Measurements from ENCODE around the gene KRT15.
A peak's percentile ranks its signal among the peaks of the same experiment; 100 is the strongest.

KRT15 gene

DNA sequence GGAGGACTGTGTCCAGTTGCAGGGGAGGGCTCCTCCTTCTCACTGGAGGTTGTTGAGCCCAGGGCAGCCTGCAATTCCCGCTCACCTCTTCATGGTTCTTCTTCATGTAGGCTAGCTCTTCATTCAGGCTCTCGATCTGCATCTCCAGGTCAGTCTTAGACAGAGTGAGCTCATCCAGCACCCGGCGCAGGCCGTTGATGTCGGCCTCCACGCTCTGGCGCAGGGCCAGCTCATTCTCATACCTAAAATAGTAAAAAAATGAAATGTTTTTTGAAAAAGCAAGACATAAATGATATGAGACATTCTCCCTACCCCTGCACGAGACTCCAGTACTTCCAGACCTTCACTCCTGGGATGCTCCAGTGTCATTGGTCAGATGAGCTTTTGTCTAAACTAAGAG lies 15.5 kb downstream of the KRT15 start:
- DNase-seq: no peak

DNA sequence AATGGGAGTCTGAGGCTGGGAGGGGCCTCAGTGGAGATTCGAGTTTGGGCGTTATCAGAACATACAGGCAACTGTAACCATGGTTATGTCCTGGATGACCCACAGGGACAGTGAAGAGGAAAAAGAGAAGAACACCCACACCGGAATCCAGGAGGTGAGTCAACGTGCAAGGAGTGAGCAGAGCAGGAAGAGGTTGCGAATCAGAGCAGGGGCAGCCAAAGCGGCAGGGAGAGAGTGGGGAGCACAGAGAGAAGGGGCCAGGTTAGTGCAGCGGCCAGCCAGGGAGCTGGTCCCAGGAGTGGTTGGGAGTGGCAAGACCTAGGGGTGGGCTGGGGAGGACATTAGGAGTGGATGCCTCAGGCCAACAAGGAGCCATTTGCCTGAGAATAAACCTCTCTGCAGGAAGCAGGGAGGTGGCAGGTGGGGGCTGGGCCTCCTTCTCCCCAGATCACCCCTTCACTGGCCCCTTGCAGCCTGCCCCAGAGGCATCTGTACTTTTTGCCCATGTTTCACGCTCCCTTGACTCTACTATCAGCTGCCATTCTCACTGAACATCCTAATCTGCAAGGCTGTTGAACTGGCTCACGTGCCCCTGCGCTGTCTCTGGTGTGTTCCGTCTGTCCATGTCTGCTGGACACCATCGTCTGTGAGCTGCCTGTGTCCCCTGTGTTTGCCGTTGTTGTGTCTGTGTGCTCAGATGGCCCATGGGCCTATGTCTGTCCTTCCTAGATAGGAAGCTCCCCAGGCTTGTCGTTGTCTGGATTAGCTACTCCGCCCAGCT lies 18.4 kb downstream of the KRT15 start:
- no peak for DNase-seq

DNA sequence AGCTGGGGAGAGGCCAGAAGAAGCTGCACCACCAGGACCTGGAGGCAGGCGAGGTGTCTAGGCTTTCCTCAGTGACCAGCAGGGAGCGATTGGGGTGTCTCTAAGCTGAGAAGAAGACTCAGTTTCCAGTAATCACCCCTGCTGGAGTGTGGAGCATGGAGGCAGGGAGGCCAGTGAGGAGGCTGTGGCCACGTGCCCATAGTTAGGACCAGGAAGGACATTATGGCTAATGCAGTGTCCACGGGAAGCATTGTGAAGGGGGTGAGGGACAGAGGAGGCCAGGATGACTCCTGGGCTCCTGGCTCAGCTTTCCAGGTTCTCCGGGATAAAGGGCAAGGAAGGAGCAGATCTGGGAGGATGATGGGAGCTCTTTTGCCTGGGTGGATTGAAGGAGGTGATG lies 19.0 kb downstream of the KRT15 start:
- DNase-seq: no peak

DNA sequence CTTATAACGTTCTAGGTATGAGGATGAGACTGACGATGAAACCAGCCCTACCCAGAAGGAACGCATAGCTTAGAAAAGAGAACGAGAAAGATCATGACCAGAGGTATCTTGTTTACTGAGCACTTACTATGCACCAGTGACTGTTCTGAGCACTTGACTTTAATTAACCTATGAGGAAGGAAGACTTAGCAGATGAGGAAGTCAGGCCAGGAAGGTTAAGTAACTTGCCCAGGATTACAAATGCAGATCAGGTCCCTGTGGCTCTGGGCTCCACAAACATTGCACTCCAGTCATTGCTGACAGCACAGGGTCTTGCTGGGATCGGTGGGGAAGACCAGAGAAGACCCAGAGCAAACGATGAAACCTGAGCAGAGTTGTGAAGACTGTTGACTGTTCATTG lies 20.4 kb downstream of the KRT15 start:
- DNase-seq: no peak

DNA sequence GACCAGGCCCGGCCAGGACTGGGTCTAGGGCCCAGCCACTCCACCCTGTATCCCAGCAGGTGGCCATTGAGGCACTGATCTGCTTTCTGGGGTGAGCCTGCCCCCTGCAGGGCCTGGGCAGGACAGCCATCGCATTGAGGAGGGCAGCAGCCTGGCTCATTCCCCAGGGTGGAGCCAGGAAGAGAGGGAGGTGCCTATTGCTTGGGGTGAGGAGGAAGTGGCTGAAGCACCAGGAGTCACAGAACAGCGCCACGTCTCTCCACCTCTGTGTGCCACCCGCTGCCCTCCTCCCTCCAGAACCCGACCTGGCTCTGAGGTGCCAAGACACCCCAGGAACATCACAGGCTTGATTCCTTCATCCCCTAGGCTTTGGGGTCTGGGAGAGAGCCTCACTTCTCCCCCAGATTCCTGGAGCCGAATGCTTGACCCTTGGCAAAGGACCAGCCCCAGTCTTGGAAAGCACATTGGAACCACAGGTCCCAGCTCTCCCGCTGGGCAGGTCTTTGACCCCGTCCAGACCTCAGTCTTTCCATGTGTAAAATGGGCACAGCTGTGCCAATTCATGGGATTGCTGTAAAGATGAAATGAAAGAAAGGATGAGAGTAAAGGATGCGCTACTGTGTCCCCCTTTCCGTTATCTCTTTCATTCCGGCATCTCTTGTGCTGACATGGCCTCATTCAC lies 21.7 kb downstream of the KRT15 start:
- peak in 1 of 2 experiments; percentile 13 for DNase-seq

DNA sequence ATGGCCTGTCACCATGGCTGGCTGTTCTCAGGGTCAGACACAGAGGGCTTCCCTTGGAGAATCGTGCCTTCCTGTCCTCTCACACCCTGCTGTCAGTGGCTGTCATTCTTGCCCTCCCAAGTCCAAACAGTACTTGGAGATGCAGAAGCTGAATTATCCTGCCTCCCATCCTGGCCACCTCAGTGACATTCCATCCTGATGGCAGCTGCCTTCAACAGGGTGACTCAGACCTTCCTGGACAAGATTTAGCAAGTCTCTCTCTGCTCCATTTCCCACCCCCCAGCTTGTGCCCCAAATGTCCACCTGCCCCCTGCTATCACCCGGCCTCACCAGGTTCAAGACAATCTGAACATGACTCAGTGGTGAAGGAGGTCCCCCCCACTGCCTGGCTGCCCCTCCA lies 24.2 kb downstream of the KRT15 start:
- no peak for DNase-seq

DNA sequence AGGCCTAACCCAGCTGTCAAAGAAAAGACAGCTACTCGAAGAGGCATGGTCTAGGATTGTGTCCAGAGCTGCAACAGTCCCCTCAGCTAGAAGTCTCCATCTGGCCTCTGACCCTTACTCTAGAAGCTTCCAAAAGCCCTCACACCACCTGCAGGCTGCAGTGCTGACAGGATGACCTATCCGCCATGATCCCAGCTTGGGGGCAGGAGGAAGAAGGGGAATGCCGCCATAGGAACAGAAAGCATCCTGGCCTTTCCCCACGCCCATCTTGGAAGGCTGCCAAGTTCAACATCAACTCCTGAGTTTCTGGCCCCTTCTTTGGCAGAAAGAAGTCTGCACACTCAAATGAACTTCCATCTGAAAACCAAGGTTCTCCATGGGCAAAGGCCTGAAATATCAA lies 25.9 kb downstream of the KRT15 start:
- no peak for DNase-seq

DNA sequence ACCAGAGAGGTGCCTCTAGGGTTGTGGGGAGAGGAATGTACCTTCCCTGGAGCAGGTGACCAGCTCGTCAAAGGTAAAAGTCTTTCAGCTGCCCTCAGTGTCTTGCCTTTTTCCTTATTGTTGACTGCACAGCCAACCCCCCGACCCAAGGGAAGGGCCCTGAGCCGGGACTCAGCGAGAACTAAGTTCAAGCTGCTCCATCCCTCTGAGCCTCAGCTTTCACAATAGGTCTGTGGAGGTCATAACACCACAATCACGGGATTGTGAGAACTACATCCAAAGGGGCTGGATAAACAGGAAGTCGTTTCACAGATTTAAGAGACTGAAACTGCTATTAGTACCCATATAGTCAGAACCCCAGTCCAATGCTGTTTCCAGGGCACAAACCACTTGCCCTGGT lies 26.3 kb downstream of the KRT15 start:
- no peak for DNase-seq

DNA sequence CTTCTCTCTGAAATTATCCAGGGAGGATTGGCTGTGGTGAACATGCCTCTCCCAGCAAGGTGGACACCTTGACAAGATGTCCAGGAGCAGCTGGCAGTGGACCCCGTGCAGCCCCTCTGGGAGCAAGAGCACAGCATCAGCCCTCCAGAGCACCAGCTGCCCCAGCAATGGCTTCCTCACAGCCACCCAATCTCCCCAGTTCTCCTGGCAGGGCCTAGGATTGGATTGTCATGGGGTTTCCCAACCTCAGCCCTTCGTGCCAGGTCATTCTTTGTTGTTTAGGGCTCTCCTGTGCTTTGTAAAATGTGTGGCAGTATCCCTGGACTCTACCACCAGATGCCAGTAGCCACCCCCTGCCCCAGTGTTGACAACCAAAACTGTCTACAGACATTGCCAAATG lies 27.2 kb downstream of the KRT15 start:
- DNase-seq: no peak

DNA sequence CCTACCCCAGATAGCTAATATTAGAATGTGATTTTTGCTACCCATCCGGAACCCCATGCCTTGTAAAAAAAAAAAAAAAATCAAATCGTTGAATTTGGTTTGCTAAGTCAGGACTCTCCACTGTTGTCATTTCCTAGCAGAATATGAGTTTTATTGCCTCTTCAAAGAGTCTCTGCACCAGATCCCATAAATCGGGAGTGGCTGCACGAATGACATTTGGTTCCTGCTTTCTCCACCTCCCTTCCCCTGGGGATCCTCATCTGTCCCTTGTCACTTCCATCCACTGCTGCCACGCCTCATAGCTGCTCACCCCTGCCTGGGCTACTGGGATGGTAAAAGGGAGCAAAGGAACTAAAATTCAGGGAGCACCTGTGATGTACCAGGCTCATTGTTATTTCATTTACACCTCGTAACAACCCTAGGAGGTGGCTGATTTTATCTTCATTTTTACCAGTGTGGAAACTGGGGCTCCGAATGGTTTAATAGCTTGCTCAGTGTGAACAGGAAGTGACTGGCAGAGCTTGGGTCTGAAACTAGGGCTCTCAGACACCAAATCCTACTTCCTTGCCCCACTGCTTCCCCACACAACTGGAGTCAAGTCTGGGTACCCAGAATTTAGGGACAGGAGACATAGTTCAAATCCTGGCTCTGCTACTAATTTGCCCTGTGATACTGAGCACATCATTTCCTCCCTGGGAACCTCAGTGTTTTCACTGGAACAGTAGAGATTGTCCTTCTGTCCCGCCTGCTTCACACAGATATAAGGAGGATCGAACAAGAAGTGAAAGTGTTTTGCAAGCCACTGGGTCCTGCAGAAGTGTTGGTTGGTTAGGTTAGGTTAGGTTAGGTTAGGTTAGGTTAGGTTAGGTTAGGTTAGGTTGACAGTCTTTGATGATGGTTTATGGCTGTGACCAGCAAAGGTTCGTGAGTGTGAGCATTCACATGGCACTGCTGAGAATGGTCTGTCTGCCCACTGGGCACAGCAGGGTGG lies 28.4 kb downstream of the KRT15 start:
- DNase-seq: no peak

DNA sequence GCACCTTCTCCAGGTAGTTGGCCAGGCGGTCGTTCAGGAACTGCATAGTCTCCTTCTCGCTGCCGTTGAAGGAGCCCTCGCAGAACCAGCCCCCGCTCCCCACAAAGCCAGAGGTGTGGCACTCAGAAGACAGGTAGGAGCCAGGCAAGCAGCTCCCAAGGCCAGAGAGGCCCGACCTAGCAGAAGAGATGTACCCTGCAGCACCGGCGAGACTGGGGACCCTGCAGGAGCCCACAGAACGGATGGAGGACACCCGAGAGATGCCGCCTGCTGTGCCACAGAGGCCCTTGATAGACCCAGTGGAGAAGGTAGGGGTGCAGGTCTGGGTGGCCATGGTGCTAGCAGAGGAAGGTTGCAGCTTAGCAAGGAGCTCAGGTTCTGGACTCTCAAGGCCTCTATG lies 29.2 kb downstream of the KRT15 start, which contains the start of gene KRT36:
Gene KRT36, minus strand, starts transcription at position 380 of the 400 bp plus-strand sequence. Its CDS starts 46 bp downstream, at position 334.
- DNase-seq: no peak

DNA sequence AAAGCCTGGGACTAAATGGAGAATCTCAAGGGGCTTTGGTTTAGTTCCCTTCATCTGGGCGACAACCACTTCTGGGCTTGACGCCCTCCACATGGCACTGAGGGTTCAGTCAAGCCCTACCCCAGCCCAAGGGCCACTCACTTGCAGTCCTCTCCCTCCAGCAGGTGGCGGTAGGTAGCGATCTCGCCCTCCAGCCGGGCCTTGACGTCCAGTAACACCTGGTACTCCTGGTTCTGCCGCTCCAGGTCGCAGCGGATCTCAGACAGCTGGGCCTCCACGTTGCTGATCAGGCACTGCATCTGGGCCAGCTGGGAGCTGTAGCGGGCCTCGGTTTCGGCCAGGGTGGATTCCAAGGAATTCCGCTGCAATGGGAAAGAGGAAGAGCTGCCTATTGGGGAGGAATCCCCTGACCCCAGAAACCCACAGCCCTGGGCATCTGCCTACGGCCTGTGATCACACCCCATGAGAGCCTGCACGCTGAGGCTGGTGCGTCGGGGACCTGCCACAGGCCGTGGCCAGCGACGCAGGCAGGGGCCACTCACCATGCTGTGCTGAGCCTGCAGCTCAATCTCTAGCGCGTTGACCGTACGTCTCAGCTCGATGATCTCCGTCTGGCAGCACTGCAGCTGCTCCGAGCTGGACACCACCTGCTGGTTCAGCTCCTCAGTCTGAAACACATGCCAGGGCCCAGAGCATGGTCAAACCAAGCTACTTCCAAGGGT lies 31.7 kb downstream of the KRT15 start:
- DNase-seq: peak in 1 of 2 experiments; percentile 12

DNA sequence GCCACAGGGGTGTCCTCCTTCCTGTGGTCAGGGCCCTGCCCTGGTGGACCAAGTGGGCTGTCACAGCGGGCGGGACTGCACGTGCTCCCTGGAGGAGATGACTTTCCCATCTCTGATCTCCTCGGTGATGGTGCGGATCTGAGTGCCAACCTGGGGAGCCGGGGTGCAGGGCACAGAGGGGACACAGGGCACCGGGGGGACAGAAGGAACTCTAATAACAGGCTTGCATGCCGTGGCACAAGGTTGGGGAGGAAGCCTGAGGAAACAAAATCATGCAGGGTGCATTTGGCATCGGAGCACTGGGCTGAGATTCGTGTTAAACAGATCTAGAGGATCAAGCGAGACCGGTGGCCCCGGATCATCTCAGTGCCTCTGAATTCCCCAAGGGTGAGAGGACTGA lies 32.4 kb downstream of the KRT15 start:
- no peak for DNase-seq

DNA sequence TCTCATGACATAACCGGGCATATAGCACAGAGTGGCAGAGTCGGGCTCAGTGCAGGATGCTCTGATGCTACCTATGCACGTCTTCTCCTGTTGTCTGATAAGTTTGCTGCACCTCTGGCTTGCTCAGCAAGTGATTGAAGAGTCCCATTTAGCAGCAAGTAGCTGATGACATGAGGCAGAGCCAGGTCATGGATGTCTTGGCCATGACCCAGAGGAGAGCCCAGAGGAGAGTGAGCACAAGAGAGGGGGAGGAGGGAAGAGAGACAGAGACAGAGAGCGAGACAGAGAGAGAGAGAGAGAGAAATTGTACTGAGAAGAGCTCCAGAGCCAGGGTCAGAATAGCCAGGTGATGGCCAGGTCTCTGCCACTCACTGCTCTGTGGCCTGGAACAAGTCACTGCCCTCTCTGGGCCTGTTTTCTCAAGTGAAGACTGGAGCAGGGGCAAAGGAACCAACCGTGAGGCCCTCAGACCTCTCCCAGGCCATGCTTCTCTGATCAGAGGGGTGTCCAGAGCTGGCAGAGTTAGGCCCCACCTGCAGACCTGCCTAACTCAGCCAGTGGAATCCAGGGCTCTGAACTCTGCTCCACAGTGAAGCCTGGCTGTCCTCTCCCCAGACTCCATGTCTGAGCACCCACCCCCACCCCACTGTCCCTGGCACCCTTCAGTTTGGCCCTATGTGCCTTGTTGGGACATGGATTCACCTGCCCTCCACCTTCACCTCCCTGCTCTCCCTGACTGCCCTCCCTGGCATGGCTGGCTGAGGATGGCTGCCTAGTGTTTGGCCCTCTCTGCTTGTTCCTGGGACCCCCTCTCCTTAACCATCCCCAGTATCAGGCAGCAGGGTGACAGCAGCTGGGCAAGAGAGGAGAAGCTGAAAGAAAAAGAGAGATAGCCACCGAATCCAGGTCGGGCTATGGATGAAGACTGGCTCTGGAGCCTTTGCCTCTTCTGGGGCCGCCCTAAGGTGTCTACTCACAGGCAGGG lies 33.5 kb downstream of the KRT15 start:
- DNase-seq: no peak

DNA sequence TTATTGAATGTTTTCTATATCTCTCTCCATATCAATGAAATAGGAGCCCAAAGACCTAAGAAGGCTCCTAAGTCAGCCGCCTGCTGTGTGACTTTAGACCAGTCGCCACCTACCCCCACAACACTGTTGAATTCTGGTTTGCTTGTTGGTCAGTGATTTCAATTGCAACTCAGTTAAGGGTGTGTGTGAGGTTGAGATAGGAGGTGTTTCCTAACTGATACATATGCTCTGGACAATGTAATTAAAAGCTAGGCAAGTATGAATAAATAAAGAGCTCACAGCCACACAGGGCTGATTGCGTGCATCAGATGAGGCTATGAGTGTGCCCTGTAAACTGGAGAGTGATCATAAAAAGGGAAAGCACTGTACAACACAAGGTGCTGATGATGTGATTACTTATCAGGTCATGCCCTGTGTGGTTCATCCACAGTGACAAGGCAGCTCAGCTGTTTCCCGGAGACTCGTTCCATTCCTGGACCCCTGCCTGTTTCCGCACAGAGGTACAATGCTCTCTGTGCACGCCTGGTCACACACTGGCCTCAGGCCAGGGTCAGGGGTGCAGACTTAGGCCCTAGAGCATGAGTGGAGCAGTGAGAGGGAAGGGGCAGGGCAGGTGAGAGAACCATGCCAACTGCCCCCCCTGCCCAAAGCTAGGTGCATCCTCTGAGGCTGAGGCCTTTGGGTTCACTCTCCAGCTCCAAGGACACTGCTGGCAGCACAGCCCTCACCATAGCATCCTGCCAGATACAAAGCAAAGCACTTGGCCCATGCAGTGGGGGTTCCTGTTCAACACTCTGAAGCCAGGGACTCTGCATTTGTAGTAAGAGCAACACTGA lies 34.5 kb downstream of the KRT15 start:
- DNase-seq: no peak

DNA sequence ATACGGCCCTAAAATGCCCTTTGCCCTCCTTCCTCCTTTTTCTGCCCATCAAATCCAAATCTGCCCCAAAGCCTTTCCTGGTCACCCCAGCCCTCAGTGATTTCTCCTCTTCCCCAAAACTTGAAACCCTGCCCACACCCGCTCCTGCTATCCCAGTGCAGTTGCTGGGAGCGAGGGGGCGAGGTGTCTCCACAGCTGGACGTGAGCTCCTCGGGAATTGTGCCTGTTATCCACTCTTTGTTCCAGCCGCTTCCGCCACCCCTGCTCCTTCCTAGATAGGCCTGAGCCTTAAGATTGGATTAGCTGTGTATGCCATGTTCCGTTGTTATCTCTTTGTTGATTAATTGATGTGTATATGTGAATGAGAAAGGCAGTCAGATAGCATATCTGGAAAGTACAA lies 35.2 kb downstream of the KRT15 start:
- DNase-seq: no peak

DNA sequence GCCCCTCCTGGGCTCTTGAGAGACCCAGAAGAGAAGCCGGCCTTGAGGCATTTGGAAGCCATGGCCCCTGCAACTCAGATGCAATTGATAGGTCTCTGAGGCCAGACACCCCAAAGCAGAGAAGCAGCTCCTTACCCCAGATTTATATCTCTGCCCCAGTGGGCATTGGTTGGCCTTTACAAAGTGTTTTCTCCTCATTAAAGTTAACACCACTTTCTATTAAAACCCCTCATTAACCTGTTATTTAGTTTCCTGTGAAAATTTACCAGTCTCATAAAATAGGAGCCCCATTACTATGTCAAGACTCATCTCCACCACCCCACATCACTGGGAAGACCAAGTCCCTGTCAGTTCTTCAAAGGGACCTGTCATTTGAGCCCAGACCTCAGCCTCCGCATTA lies 37.7 kb downstream of the KRT15 start, which contains the start of gene KRT35:
Gene KRT35, minus strand, starts transcription at position 116 of the 400 bp plus-strand sequence. Its CDS starts 54 bp downstream, at position 62.
- no peak for DNase-seq

DNA sequence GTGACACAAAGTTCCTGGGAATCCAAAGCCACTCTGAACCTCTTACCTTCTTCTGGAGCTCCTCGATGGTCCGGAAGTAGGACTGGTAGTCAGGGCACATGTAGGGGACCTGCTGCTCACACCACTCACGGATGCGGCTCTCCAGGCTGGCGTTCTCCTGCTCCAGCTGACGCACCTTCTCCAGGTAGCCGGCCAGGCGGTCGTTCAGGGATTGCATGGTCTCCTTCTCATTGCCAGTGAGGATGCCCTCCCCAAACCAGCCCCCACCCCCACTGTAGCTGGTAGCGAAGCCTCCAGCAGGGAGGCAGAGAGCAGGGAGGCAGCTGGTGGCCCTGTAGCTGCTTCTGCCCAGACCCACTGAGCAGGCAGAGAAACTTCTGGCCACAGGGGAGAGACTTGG lies 38.1 kb downstream of the KRT15 start:
- no peak for DNase-seq

DNA sequence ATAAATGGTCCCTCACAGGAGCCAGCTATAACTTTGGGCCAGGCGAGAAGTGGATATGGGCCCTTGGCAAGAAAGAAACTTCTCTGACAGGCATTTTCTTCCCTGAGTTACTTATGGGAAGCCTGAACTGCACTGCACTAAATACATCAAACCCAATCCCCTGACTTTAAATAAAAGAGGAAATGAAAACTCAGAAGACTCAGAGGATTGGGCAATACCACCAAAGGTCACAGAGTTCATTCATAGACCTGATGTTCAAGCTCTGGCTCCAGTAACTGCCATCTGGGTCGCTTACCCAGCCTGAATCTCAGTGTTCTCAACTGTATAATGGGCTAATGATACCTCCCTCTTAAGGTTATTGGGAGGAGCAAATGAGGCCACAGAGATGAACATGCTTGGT lies 38.6 kb downstream of the KRT15 start:
- DNase-seq: no peak

DNA sequence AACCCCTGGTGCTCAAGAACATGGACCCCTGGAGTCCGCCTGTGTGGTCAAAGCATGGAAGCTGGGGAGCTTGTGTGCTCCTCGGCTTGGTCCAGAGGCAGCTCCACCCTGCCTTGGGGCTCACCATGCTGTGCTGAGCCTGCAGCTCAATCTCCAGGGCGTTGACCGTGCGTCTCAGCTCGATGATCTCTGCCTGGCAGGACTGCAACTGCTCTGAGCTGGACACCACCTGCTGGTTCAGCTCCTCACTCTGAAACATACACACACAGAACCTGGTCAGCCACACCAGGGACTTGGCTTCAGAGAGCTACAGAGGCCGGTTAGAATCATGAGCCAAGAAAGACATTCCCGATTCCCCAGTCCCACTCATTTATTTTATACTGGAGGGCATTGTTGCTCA lies 40.5 kb downstream of the KRT15 start:
- DNase-seq: no peak

Measured in NCI-H1930 (cell line).